Progenitor cell of endocrine pancreas (in vitro differentiated cells): ENCODE results near the gene NRXN3. TPM values are rescaled to one million over a fixed set of nuclear protein-coding genes. Genes with fewer than 3 reads are reported as not detected.
A peak's percentile ranks its signal among the peaks of the same experiment; 100 is the strongest.

ENCODE experiments used
- DNase-seq: peaks from one replicate; pipeline ENCODE4 v3.0.0; 2021; ENCODE audit warnings: low spot score; ENCODE audit not compliant: unreplicated experiment
- H3K27ac Mint-ChIP-seq: 2 replicates; pipeline ENCODE4 v1.8.0; 2021; ENCODE audit warnings: mild to moderate bottlenecking, moderate library complexity, mixed read lengths
- H3K27me3 Mint-ChIP-seq: 2 replicates; pipeline ENCODE4 v1.8.0; 2021; ENCODE audit warnings: mixed read lengths
- H3K36me3 Mint-ChIP-seq: 2 replicates; pipeline ENCODE4 v1.8.0; 2022; ENCODE audit warnings: mixed read lengths; ENCODE audit not compliant: insufficient read depth
- H3K4me1 Mint-ChIP-seq: 2 replicates; pipeline ENCODE4 v1.8.0; 2021; ENCODE audit warnings: low read depth, mixed read lengths
- H3K4me3 Mint-ChIP-seq: 2 replicates; pipeline ENCODE4 v1.8.0; 2021; ENCODE audit warnings: low read depth, mild to moderate bottlenecking, moderate library complexity, mixed read lengths
- H3K9me3 Mint-ChIP-seq: 2 replicates; pipeline ENCODE4 v1.8.0; 2021; ENCODE audit warnings: low read depth, mixed read lengths
- total RNA-seq: library from RNA; stranded (reverse); gene quantifications from 2 replicates; pipeline ENCODE4 v1.2.1, GENCODE V29; 2021
- TF ChIP-seq, protein P1 (sequence below): fragments of 200-600 bp; sonication (generic); IDR thresholded peaks from one replicate; pipeline ENCODE4 v1.5.0; 2021; ENCODE audit warnings: antibody characterized with exemption, mild to moderate bottlenecking; ENCODE audit not compliant: unreplicated experiment

NRXN3 gene
- total RNA-seq, 1 donor from 2014 or later, result 22.1 TPM

DNA sequence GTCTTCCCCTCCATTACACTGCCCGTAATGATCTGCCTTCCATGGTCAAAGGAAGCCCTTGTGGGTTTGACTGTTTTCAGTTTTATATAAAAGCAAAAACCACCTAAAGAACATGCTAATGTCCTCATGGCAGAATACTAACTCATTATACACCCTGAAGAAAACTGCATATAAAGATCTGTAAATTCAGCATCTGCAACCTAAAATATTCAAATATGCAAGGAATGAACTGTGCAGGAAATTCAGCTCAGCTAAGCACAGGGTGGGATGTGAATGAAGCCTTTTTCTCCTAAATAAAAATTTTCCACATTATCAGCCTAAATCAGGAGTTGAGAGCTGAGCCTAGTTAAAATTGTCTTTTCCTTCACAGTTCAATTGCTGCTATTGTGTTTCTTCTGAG lies 128.1 kb downstream of the NRXN3 start:
- no peak for DNase-seq
- H3K27ac Mint-ChIP-seq, result no peak overlapping the region
- H3K27me3 Mint-ChIP-seq, result peaks cover 28% of the 10 kb centered on the region
- no peaks in the 10 kb centered on the region for H3K36me3 Mint-ChIP-seq
- H3K4me1 Mint-ChIP-seq, result peaks cover 12% of the 10 kb centered on the region
- H3K9me3 Mint-ChIP-seq, result no peaks in the 10 kb centered on the region
- TF ChIP-seq, protein P1, sequence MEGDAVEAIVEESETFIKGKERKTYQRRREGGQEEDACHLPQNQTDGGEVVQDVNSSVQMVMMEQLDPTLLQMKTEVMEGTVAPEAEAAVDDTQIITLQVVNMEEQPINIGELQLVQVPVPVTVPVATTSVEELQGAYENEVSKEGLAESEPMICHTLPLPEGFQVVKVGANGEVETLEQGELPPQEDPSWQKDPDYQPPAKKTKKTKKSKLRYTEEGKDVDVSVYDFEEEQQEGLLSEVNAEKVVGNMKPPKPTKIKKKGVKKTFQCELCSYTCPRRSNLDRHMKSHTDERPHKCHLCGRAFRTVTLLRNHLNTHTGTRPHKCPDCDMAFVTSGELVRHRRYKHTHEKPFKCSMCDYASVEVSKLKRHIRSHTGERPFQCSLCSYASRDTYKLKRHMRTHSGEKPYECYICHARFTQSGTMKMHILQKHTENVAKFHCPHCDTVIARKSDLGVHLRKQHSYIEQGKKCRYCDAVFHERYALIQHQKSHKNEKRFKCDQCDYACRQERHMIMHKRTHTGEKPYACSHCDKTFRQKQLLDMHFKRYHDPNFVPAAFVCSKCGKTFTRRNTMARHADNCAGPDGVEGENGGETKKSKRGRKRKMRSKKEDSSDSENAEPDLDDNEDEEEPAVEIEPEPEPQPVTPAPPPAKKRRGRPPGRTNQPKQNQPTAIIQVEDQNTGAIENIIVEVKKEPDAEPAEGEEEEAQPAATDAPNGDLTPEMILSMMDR, result no peak
- H3K4me3 Mint-ChIP-seq, result no peak overlapping the region

DNA sequence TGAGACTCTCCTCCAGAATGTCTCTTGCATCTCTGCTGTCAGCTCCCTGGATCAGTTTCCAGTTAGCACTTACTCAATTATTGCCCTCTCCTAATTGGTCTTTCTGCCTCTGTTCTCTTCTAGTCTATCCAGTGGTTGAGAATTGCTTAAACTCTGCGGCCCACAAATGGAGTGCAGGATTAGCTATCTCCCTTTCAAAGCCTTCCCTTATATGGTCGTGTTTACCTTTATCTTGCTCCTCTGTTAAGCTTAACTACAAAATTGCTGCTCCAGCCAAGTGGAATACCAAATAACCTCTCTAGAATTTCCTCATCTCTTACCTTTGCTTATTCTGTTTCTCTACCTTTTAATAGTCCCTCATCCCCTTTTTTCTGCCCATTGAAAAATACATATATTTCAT lies 132.7 kb downstream of the NRXN3 start:
- Mint-ChIP-seq H3K27ac (no peak overlapping the region), H3K4me1 (peaks cover 18% of the 10 kb centered on the region), H3K27me3 (peaks cover 27% of the 10 kb centered on the region), H3K4me3 (no peak overlapping the region), H3K9me3 (no peaks in the 10 kb centered on the region), H3K36me3 (no peaks in the 10 kb centered on the region)
- no peak for DNase-seq
- TF ChIP-seq, protein P1, result no peak

DNA sequence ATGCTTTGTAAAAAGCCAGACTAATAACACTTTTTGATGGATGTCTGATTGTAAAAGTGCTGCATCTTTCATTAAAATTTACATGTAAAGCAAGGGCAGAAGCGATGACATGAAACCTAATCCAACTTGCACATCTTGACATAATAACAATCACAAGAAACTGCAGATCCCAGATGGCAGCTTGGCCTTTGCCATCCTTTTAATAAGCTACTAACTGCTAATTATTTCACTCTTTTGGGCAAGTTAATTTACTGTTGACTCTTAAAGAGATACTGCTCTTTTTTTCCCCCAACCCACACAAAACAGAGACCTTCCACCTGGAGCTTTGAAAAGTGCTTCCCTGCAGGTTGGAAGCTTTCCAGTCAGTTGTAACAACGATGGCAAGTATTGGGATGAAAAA lies 137.5 kb downstream of the NRXN3 start:
- Mint-ChIP-seq H3K36me3 (no peaks in the 10 kb centered on the region), H3K27ac (no peak overlapping the region), H3K4me1 (peaks cover 35% of the 10 kb centered on the region), H3K4me3 (no peak overlapping the region), H3K27me3 (peaks cover 4% of the 10 kb centered on the region), H3K9me3 (no peaks in the 10 kb centered on the region)
- DNase-seq, result no peak
- TF ChIP-seq, protein P1, result no peak

DNA sequence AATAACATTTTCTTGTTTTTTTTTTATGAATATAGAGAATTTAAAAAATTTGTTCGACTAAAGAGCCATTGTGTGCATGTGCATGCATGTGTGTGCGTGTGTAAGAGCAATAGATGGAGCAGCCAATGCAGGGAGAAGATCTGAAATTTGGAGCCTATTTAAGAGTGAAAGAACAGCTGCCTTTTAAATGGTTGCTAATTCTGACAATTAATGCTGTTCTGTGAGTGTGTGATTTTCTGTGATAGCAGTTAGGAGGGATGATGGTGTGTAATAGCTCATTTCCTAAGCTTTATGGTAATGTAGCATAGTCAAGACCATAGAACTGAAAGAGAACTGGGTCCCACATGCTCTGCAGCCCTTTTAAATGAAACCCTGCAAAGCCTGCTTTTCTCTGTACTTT lies 137.9 kb downstream of the NRXN3 start:
- Mint-ChIP-seq H3K4me3 (no peak overlapping the region), H3K27me3 (peaks cover 3% of the 10 kb centered on the region), H3K27ac (peak overlapping the region; percentile 18), H3K4me1 (peaks cover 31% of the 10 kb centered on the region), H3K9me3 (no peaks in the 10 kb centered on the region), H3K36me3 (no peaks in the 10 kb centered on the region)
- DNase-seq, result no peak
- TF ChIP-seq, protein P1, result no peak

DNA sequence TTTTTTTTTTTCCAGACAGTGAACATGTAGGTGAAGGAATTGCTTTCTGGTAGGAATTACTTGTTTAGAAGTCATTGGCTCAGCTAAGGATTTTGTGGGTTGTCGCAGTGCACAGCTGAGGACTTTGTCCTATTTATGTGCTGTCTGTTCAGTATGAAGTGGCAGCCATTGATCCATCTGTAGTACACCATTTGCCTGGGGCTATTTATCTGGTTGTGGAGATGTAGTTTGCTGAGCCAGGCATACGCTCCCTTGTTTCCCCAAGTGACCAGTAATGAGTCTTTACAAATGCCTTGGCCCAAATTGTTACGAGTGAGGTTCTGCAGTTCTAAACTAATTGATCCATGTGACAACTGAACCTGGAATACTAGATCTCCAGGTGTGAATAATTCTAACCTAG lies 140.1 kb downstream of the NRXN3 start:
- Mint-ChIP-seq H3K4me1 (peaks cover 29% of the 10 kb centered on the region), H3K9me3 (no peaks in the 10 kb centered on the region), H3K36me3 (no peaks in the 10 kb centered on the region), H3K27ac (no peak overlapping the region), H3K27me3 (no peaks in the 10 kb centered on the region), H3K4me3 (no peak overlapping the region)
- TF ChIP-seq, protein P1, result no peak
- DNase-seq, result no peak
